HG03025 (cell line): ENCODE data around the gene OPHN1.
"Not testable (repeated sequence)": the region's sequence is repeated elsewhere in the genome, so short reads cannot be mapped to it uniquely, and the experiment has no call there.

ENCODE experiments used
- ATAC-seq: cut with Tn5 transposase; IDR thresholded peaks from one replicate; pipeline ENCODE4 v1.9.1; 2021; ENCODE audit warnings: mild to moderate bottlenecking, moderate library complexity; ENCODE audit not compliant: unreplicated experiment, low FRiP score

The OPHN1 gene

GRCh38 chrX:68372665-68373064 lies 60.6 kb downstream of the OPHN1 start:
- ATAC-seq: no peak

GRCh38 chrX:68369559-68369958 lies 63.7 kb downstream of the OPHN1 start:
- no peak for ATAC-seq

GRCh38 chrX:68365341-68365740 lies 68.0 kb downstream of the OPHN1 start:
- no peak for ATAC-seq

- ATAC-seq: no peak
Measured at GRCh38 chrX:68363984-68364383, 69.3 kb downstream of the OPHN1 start.

GRCh38 chrX:68358679-68359078 lies 74.6 kb downstream of the OPHN1 start:
- ATAC-seq: no peak

GRCh38 chrX:68355629-68355920 lies 77.7 kb downstream of the OPHN1 start:
- ATAC-seq: no peak

GRCh38 chrX:68354879-68355628 lies 78.2 kb downstream of the OPHN1 start:
- ATAC-seq: no peak

- no peak for ATAC-seq
Measured at GRCh38 chrX:68345025-68345424, 88.3 kb downstream of the OPHN1 start.

- no peak for ATAC-seq
Measured at GRCh38 chrX:68343551-68343950, 89.7 kb downstream of the OPHN1 start.

GRCh38 chrX:68332201-68332731 lies 101.0 kb downstream of the OPHN1 start:
- no peak for ATAC-seq

- ATAC-seq: not testable (repeated sequence)
Measured at GRCh38 chrX:68326841-68327240, 106.5 kb downstream of the OPHN1 start.

GRCh38 chrX:68307769-68308168 lies 125.5 kb downstream of the OPHN1 start:
- ATAC-seq: no peak

- ATAC-seq: no peak
Measured at GRCh38 chrX:68304602-68305001, 128.7 kb downstream of the OPHN1 start.

GRCh38 chrX:68299898-68300297 lies 133.4 kb downstream of the OPHN1 start:
- ATAC-seq: no peak

- no peak for ATAC-seq
Measured at GRCh38 chrX:68292471-68292870, 140.8 kb downstream of the OPHN1 start.

- no peak for ATAC-seq
Measured at GRCh38 chrX:68288127-68288526, 145.2 kb downstream of the OPHN1 start.

GRCh38 chrX:68287419-68287818 lies 145.9 kb downstream of the OPHN1 start:
- no peak for ATAC-seq

- no peak for ATAC-seq
Measured at GRCh38 chrX:68286980-68287379, 146.3 kb downstream of the OPHN1 start.

GRCh38 chrX:68286076-68286475 lies 147.2 kb downstream of the OPHN1 start:
- ATAC-seq: no peak

- ATAC-seq: no peak
Measured at GRCh38 chrX:68284281-68284904, 148.9 kb downstream of the OPHN1 start.

GRCh38 chrX:68273887-68274286 lies 159.4 kb downstream of the OPHN1 start:
- ATAC-seq: no peak

GRCh38 chrX:68264793-68265192 lies 168.5 kb downstream of the OPHN1 start:
- not testable (repeated sequence) for ATAC-seq
